MCF 10A (cell line): ENCODE measurements around the gene HTRA2. TPM values are rescaled to one million over a fixed set of nuclear protein-coding genes. Genes with fewer than 3 reads are reported as not detected.

ENCODE experiments used
- BruUV-seq: library from RNA; stranded (reverse); fragments of 400-500 nt; replicated peaks from 2 replicates; lab custom pipeline; 2021; lab: Mats Ljungman, UMichigan
- CTCF ChIA-PET: fragments of 300-600 bp; sonication (Branson Sonifier 250); formaldehyde crosslinking; extraction: SDS; loops from one replicate; lab custom pipeline; 2021; ENCODE audit warnings: antibody characterized with exemption, inconsistent platforms; lab: Yijun Ruan, JAX
- POLR2A ChIA-PET: fragments of 300-600, 350-650 bp; sonication (Branson Sonifier 250); formaldehyde crosslinking; extraction: SDS; loops from one replicate; lab custom pipeline; 2020; ENCODE audit warnings: antibody characterized with exemption, inconsistent platforms; lab: Yijun Ruan, JAX
- DNase-seq: peaks from one replicate; pipeline ENCODE4 v3.0.0-alpha.2; 2018; ENCODE audit not compliant: unreplicated experiment
- H3K27ac Mint-ChIP-seq: one replicate; pipeline ENCODE4 v1.8.0; 2022; ENCODE audit warnings: mild to moderate bottlenecking, low read depth, mixed read lengths; ENCODE audit not compliant: unreplicated experiment
- H3K27me3 Mint-ChIP-seq: one replicate; pipeline ENCODE4 v1.8.0; 2022; ENCODE audit warnings: mixed read lengths; ENCODE audit not compliant: insufficient read depth, unreplicated experiment
- H3K36me3 Mint-ChIP-seq: one replicate; pipeline ENCODE4 v1.8.0; 2022; ENCODE audit warnings: mild to moderate bottlenecking, moderate library complexity, mixed read lengths; ENCODE audit not compliant: insufficient read depth, unreplicated experiment
- H3K4me1 Mint-ChIP-seq: one replicate; pipeline ENCODE4 v1.8.0; 2022; ENCODE audit warnings: mixed read lengths; ENCODE audit not compliant: insufficient read depth, unreplicated experiment
- H3K4me3 Mint-ChIP-seq: one replicate; pipeline ENCODE4 v1.8.0; 2022; ENCODE audit warnings: mild to moderate bottlenecking, moderate library complexity, mixed read lengths; ENCODE audit not compliant: unreplicated experiment
- H3K9me3 Mint-ChIP-seq: one replicate; pipeline ENCODE4 v1.8.0; 2022; ENCODE audit warnings: mixed read lengths; ENCODE audit not compliant: unreplicated experiment
- CTCF ChIP-seq: fragments of 200-600 bp; IDR thresholded peaks from one replicate; pipeline ENCODE4 v1.8.0; 2022; ENCODE audit warnings: antibody characterized with exemption, mild to moderate bottlenecking; ENCODE audit not compliant: unreplicated experiment
- intact Hi-C: fragments of 100-400 bp; cut with micrococcal nuclease; formaldehyde crosslinking; loops from 2 replicates; pipeline ENCODE4 v1.14.1; 2022
- total RNA-seq: library from RNA; stranded (reverse); gene quantifications from 2 replicates; pipeline ENCODE4 v1.2.3, GENCODE V29; 2022

The HTRA2 gene
- total RNA-seq, 1 experiment from 2014 or later, result 27.6 TPM

- Mint-ChIP-seq H3K9me3 (no peaks in the 10 kb centered on the region), H3K36me3 (no peaks in the 10 kb centered on the region), H3K27me3 (peaks cover 11% of the 10 kb centered on the region), H3K4me3 (no peak overlapping the region), H3K27ac (no peak overlapping the region), H3K4me1 (no peaks in the 10 kb centered on the region)
- ChIA-PET POLR2A (interaction anchor here (1.4 kb wide), 1 partner anchor 8 kb away, joined by 4 read pairs; the partner anchor contains the start of gene PCGF1), CTCF (no interaction called here)
- DNase-seq, result no peak
- BruUV-seq, result no TSS peak
- intact Hi-C loops, result no loop called here
- no peak for TF ChIP-seq CTCF
These were observed 13.6 kb upstream of the HTRA2 start for GRCh38 chr2:74515981-74516633.

DNA sequence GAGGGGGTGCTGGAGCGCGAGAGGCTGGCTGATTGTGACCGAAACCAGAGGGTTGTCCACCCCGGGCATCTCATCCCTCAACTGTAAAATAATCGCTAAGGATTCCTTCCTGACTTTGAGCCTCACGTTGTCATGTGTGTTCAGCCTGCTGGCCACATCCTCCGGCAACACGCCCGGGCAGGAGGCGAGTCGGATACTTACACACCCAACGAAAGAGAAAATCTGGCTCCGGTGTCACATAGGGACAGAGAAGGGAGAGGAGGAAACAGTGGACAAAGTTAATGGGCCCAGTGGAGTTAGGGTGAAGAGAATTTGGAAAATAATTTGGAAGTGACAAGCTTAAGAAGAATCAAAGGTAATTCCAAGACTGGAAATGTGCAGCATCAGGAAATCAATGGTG is 13.1 kb upstream of the HTRA2 start:
- intact Hi-C loops, result no loop called here
- BruUV-seq, result no TSS peak
- no peak for DNase-seq
- H3K27me3 Mint-ChIP-seq, result peaks cover 11% of the 10 kb centered on the region
- H3K27ac Mint-ChIP-seq, result no peak overlapping the region
- TF ChIP-seq CTCF, result no peak
- H3K4me1 Mint-ChIP-seq, result no peaks in the 10 kb centered on the region
- no peak overlapping the region for H3K4me3 Mint-ChIP-seq
- ChIA-PET POLR2A (interaction anchor here (1.4 kb wide), 1 partner anchor 9 kb away, joined by 4 read pairs; the partner anchor contains the start of gene PCGF1), CTCF (no interaction called here)
- H3K9me3 Mint-ChIP-seq, result no peaks in the 10 kb centered on the region
- peaks cover 2% of the 10 kb centered on the region for H3K36me3 Mint-ChIP-seq

GRCh38 chr2:74522516-74522915 is 7.2 kb upstream of the HTRA2 start:
- no TSS peak for BruUV-seq
- intact Hi-C loops, result no loop called here
- TF ChIP-seq CTCF, result no peak
- H3K27me3 Mint-ChIP-seq, result peaks cover 11% of the 10 kb centered on the region
- ChIA-PET POLR2A (interaction anchor here (1.0 to 1.5 kb wide), 2 partner anchors 10 to 22 kb away, joined by 3 to 4 read pairs; no protein-coding TSS in a partner anchor), CTCF (interaction anchor here (1.5 kb wide), 1 partner anchor 23 kb away, joined by 4 read pairs; no protein-coding TSS in a partner anchor)
- H3K27ac Mint-ChIP-seq, result no peak overlapping the region
- DNase-seq, result no peak
- no peaks in the 10 kb centered on the region for H3K9me3 Mint-ChIP-seq
- H3K4me1 Mint-ChIP-seq, result peaks cover 15% of the 10 kb centered on the region
- no peak overlapping the region for H3K4me3 Mint-ChIP-seq
- peaks cover 32% of the 10 kb centered on the region for H3K36me3 Mint-ChIP-seq

- Mint-ChIP-seq H3K36me3 (peaks cover 34% of the 10 kb centered on the region), H3K4me1 (peaks cover 26% of the 10 kb centered on the region), H3K9me3 (no peaks in the 10 kb centered on the region), H3K4me3 (no peak overlapping the region), H3K27me3 (peaks cover 5% of the 10 kb centered on the region), H3K27ac (no peak overlapping the region)
- no peak for DNase-seq
- POLR2A ChIA-PET, result interaction anchor here (1.1 kb wide), 1 partner anchor 17 kb away, joined by 3 read pairs; no protein-coding TSS in a partner anchor
- TF ChIP-seq CTCF, result no peak
- CTCF ChIA-PET, result interaction anchor here (0.5 kb wide), 1 partner anchor 84 kb away, joined by 3 read pairs; no protein-coding TSS in a partner anchor
- intact Hi-C loops, result no loop called here
- BruUV-seq, result no TSS peak
These were observed 5.7 kb upstream of the HTRA2 start for GRCh38 chr2:74524005-74524404.
